GM23248 (cell line): ENCODE data around the gene RNU5D-1.

Experiments
- EZH2 ChIP-seq: fragments of 200-600 bp; sonication (generic); IDR thresholded peaks from 2 replicates; pipeline ENCODE4 v1.6.1; 2018; ENCODE audit warnings: antibody characterized with exemption, mild to moderate bottlenecking; ENCODE audit not compliant: insufficient read depth, poor library complexity, severe bottlenecking
- EZH2phosphoT487 ChIP-seq: fragments of 200-600 bp; sonication (generic); IDR thresholded peaks from 2 replicates; pipeline ENCODE4 v1.6.1; 2018; ENCODE audit warnings: antibody characterized with exemption, moderate library complexity, mild to moderate bottlenecking, low read depth; ENCODE audit not compliant: insufficient read depth

GRCh38 chr1:44759077-44759476, 28.1 kb upstream of the RNU5D-1 start:
- no peak for TF ChIP-seq EZH2phosphoT487
- no peak for TF ChIP-seq EZH2
